GM19099 (cell line): ENCODE results near the gene MSI2.

ENCODE experiments used
- POLR2A ChIP-seq: IDR thresholded peaks from 3 replicates; pipeline ENCODE4 v1.6.1; 2011; ENCODE audit warnings: low read depth; ENCODE audit not compliant: insufficient read length; ENCODE audit errors: extremely low read depth

MSI2 gene

DNA sequence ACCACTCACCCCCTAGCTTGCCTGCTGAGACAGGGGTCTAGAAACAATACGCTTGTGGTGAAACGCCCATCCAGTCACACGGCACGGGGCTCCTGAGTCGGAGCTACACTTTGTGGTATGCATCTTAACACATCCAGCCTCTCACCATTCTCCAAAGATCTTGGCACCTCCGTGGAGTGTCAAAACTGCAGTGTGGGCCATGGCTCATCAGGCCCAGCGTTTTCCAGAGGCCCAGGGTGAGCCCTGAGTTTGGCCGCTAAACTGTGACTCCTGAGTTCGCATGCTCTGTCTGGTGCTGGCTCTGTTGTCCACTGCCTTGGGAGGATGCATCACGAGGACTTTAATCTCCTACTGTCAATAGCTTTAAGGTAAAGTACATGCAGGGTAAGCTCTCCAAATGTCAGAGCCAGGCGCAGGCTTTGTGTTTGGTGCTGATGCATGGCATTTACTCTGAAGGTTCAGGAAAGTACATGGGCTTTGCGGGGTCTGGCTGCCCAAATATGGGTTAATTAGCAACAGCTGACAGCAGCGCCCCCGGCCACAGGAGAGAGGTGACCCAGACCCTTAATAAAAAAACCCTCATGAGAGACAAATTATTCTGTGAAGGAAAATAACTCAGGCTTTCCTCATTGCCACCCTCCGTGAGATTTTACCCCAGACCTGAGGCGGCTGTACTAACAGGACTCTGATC is 370.3 kb downstream of the MSI2 start:
- no peak for TF ChIP-seq POLR2A

DNA sequence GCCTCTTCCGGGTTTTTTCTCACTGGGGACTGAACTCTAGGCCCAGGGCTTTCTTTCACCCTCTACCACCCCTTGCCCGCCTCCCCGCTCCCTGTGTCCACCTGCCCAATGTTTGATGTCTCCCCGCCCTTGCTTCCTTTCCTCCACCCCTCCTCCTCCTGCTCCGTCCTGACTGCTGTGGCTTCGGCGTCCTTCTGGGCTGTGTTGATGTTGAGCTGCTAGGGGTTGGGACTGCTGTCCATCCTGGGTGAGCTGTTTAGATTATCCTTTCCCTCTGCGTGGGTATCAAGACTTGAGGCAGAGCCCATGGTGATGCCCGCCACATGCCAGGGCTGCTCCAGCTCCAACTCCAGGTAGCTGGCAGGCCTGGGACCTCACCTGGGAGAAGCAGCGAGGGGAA is 371.3 kb downstream of the MSI2 start:
- TF ChIP-seq POLR2A: no peak

DNA sequence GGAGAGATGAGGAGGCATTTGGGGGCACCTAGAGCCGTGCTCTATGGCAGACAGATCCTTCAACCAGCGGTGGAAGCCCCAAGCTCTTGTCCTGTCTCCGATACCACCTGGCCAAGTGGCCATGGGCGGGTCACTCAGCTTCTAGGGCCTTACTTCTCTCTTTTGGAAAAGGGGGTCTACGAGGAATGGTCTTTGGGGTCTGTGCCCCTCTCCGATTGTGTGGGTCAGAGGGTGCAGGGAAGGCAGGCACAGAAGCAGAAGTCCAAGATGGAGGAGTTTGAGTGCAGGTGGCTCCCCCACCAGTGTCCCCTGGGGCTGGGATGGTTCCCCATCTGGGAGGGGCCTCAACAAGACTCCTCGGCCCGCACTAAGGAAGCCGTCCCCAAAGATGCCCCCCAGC is 372.1 kb downstream of the MSI2 start:
- no peak for TF ChIP-seq POLR2A

DNA sequence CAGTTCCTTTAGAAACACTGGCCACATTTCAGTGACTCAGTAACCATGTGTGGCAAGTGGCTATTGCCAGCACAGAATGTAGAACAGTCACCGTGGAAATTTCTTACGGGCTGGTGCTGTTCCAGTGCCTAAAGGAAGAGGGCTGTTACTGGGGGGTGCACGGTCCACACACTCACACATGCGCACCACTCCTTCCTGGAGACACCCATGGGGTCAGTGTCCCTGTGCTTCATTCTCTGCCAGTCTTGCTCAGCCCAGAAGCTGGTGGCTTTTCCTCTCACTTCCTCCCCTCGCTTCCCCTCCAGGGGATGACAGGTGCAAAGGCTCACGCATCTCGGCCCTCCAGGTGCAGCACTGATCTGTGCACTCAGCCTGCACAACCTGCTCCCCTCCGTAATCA is 373.1 kb downstream of the MSI2 start:
- TF ChIP-seq POLR2A: no peak

DNA sequence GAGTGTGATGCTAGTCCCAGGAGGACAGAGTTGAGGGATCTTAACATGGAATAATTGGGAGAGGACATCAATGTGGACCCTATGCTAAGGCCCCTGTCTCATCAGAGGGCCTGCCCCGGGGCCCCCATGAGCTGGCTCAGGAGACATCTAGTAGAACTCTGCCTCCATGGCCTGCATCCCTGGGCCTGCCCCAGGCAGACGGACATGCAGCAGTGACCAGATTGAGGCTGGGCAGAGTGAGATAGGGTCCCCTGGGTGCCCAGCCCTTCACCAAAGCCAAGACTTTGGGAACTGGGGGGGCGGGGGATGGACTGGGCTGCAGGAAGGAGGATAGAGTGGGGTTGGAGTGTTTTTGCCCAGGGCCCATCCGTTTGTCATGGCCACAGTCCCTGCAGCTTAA is 373.6 kb downstream of the MSI2 start:
- no peak for TF ChIP-seq POLR2A

DNA sequence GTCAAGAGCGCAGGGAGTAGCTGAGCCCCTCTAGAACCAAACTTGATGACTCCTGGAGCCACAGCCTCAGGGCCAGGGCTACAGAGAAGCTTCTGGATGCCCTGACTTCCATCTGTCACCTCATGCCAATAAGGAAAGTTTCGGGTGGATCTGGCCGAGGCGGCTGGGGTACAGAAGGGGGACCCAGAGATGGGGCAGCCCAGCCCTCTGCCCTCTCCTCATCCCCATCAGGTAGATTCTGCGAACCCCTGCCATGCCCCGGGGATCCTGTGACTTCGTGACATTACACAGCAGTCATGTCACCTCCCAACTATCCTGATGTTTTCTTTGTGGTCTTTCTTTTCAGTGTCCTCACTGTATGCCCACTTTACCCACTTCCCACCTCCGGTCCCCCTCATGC is 374.4 kb downstream of the MSI2 start:
- TF ChIP-seq POLR2A: no peak

DNA sequence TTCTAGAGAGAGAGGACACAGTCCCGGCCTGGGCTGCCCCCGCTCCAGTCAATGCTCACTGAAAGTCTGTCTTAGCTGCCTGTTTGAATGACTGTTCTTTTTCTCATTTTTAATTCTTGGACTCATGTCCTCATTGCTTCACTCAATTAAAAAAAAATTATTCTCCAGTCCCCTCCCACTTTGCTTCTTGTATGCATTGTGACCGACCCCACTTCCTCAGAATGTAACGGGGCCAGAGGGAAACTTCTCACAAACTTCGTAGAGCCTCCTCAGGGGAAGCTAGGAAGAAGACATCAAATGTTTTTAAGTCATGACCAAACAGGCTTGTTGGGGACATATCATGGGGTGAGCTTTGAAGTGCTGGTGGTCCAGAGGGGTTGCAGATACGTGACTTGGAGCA is 375.5 kb downstream of the MSI2 start:
- TF ChIP-seq POLR2A: no peak

DNA sequence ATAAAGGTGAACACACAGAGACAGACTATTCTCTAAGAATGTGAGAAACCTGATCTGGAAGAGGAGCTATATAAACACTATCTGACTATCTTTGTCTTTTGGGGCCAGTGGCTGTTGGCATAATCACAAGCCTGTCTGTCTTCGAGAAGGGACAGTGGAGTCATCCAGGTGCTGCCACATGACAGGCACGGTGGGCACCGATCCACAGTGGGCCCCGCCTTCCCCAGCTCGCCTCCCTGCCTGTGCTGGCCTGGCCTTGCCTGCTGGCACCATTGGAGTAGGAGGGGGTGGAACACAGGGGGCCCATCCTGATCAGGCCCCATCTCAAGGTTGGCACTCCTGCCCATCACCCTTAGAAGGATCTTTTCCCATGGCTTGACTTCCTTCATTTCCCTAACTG is 376.0 kb downstream of the MSI2 start:
- TF ChIP-seq POLR2A: no peak

DNA sequence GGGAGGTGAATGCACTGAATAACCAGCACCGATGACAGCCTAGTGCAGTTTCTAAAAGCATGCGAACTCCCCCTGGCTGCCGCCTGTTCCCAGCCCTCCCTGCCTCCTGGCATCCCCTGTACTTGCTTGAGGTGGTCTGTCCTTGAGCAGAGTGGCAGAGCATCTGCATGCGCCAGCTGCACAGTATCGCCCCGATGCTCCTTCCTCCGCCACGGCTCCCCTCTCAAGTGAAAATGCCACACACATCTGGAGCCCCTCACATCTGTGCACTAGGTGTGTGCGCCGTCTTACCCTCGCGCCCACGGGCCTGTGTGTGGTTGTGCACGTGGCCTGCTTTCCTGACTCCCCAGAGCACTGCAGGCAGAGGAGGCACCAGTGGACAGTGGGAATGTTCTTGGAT is 376.9 kb downstream of the MSI2 start:
- TF ChIP-seq POLR2A: no peak

DNA sequence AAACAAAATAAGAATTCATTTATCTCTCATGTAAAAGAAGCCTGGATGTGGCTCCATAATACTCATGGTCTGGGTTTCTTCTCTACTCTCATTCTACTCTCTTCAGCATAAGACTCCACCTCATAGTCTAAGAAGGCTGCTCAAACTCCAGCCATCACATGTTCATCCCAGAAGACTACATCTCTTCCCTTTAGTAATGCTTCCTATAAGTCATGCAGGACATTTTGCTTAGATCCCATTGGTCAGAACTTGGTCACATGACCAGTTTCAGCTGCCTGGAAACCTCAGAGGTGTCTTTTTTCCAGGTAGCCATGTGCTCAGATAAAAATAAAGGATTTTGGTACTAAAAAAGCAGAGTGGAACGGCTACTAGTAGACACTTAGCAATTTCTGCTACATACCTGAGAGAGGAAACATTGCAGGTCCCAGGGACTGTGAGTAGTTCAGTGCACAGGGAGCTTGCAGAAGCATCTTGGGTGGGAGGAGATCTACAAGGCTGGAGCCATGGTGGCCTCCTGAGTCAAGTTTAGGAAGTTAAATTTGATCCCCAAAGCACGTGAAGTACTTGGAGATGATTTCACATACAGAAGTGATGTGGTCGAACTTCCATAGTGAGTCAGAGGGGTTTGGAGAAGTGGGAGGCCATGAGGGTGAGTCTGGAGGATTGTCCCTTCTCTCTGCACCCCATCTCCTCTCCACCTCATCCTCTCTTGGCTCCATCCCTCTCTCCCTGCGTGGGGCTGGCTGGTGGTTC is 378.6 kb downstream of the MSI2 start:
- no peak for TF ChIP-seq POLR2A

DNA sequence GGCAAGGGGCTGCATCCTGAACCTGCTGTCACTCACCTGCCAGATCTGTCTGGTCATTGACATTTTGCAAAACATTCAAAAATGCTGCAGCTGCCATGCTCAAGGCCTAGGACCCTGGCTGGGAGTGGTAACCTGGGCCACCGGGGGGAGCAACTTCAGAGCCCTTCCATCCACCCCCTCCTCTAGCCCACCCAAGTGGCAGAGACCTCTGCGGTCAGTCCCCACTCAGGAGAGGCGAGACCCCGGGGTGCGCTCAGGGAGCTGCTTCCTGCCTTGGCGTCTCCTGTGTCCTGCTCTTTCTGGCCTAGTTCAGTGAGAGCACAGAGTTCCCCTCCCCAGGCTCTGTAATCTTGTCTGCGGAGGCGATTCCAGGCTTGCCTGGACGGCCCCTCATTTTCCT is 380.0 kb downstream of the MSI2 start:
- no peak for TF ChIP-seq POLR2A

DNA sequence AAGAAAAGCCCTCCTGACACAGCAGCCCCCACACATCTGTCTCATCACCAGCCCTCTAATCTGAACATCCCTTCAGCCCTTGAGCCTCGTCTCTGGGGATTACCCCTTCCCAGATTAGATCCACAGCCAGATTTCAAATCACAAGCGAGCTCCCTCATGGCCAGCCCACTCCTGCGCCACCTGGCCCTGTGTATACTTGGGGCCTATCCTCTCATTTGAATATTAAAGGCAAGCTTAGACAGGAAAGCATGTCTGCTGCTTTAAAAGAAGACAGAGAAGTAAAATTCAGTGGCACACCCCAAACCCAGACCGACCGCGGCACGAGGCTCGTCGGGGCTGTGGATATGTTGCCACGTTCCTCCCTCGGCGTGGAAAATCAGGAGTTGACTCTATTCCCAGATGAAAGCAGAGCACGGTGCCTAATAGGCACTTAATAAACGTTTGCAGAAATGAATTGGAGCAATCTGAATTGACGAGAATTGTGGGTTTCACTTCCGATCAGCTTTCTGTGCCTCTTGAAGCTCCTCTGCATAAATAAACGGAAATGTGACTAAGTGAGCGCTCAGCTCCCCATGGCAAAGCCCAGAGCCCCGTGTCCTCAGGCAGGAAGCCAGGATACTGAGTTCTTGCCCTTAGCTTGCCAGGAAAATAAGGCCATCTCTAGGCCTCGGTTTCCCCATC is 380.8 kb downstream of the MSI2 start:
- no peak for TF ChIP-seq POLR2A

DNA sequence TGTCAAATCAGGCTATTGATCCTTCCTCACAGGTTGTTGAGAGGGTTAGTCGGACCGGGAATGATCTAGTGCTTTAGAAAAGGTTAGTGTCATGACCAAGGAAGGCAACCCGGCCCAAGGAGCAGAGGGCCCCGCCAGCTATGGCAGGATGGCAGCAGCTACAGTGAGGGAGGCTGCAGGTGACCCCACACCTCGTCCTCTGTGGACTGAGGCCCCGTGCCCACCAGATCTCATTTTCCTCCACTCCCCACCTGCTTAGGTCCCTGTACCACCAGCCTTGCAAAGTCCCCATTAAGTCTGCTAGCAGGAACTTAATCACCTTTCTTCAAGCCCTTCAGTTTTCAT is 381.3 kb downstream of the MSI2 start:
- no peak for TF ChIP-seq POLR2A

DNA sequence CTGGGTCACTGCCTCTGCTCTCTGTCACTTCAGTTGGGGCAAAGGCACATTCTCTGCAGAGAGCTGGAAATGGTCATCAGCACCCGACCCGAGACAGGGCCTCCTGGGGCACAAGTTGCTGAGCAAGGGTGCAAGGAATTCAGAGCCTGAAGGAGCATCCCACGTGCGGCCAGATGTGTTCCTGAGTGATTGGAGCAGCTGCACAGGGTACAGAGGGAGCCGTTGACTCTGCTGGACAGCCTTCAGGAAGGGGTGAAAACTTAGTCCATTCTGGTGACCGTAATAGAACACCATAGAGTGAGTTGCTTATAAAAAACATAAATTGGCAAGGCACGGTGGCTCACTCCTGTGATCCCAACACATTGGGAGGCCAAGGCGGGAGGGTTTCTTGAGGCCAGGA is 382.0 kb downstream of the MSI2 start:
- no peak for TF ChIP-seq POLR2A

DNA sequence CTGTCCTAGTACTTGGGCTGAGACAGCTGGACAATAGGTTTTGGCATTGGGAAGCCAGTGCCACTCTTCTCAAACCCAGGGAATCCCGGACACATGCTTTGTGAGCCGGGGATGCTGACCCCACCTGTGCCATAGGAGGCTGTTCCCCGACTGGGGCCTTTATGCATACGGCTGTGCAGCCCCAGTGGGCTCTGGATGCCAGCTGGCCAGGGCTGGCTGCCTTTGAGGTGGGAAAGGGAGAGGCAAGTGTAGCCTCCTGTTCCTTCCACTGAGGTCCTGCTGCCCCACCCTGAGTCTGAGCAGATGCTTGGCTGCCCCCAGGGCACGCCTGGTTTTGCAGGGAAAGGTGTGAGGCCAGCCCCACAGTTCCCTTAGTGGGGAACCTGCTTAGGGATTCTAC is 383.1 kb downstream of the MSI2 start:
- TF ChIP-seq POLR2A: no peak

DNA sequence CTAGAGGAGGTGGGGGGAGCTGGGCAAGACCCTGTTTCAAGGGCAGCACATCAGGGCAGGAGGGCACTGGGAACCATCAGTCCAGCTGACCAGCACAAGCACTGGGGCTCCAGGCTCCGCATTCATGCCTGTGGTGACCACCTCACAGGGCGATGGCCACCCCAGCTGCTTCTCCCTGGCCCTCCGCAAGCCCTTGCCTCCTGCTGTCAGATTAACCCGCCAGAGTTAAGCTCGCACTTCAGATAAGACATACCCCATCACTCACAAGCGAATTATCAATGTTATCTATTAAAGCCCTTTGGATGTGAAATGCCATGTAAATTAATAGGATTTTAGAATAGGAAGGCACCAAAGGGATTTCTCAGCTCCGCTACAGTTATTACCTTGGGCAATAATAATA is 383.8 kb downstream of the MSI2 start:
- no peak for TF ChIP-seq POLR2A
